DOHH2 (cell line): ENCODE results near the gene PRKAR1B.

Source experiments
- H3F3A ChIP-seq: fragments of 200-600 bp; sonication (generic), shearing (Covaris generic); 2 replicates; pipeline ENCODE4 v1.6.0; 2016; ENCODE audit warnings: antibody characterized with exemption, mild to moderate bottlenecking; ENCODE audit not compliant: control insufficient read depth, insufficient read depth
- H3K27ac ChIP-seq: fragments of 200-600 bp; sonication (generic); 2 replicates; pipeline ENCODE4 v1.5.1; 2014; ENCODE audit warnings: low read depth, mild to moderate bottlenecking, low read length, moderate library complexity
- H3K27me3 ChIP-seq: fragments of 200-600 bp; sonication (generic); 2 replicates; pipeline ENCODE4 v1.6.1; 2014; ENCODE audit warnings: mild to moderate bottlenecking, low read length, mixed read lengths; ENCODE audit not compliant: control insufficient read depth
- H3K36me3 ChIP-seq: fragments of 200-600 bp; sonication (generic); 2 replicates; pipeline ENCODE4 v1.6.1; 2014; ENCODE audit warnings: mild to moderate bottlenecking, low read length, moderate library complexity, mixed read lengths; ENCODE audit not compliant: control insufficient read depth
- H3K4me1 ChIP-seq: fragments of 200-600 bp; sonication (generic); 2 replicates; pipeline ENCODE4 v1.6.1; 2014; ENCODE audit warnings: mild to moderate bottlenecking, low read length, mixed read lengths; ENCODE audit not compliant: control insufficient read depth
- H3K4me2 ChIP-seq: fragments of 200-600 bp; sonication (generic); 2 replicates; pipeline ENCODE4 v1.6.0; 2014; ENCODE audit warnings: mild to moderate bottlenecking, low read length, moderate library complexity
- H3K4me3 ChIP-seq: fragments of 200-600 bp; sonication (generic); 2 replicates; pipeline ENCODE4 v1.5.1; 2014; ENCODE audit warnings: mild to moderate bottlenecking, low read length, mixed read lengths
- H3K79me2 ChIP-seq: fragments of 200-600 bp; sonication (generic); 2 replicates; pipeline ENCODE4 v1.6.1; 2014; ENCODE audit warnings: mild to moderate bottlenecking, low read length, mixed read lengths; ENCODE audit not compliant: control insufficient read depth
- H3K9me2 ChIP-seq: fragments of 200-600 bp; sonication (generic); replicated peaks from 2 replicates; pipeline ENCODE4 v1.6.1; 2014; ENCODE audit warnings: mild to moderate bottlenecking, low read length, mixed read lengths; ENCODE audit not compliant: control insufficient read depth
- H3K9me3 ChIP-seq: fragments of 200-600 bp; sonication (generic); 2 replicates; pipeline ENCODE4 v1.6.1; 2014; ENCODE audit warnings: antibody characterized with exemption, low read length, mixed read lengths; ENCODE audit not compliant: control insufficient read depth, insufficient read depth
- H4K20me1 ChIP-seq: fragments of 200-600 bp; sonication (generic); 2 replicates; pipeline ENCODE4 v1.6.0; 2014; ENCODE audit warnings: low read depth, mild to moderate bottlenecking, antibody characterized with exemption, low read length, moderate library complexity; ENCODE audit not compliant: control insufficient read depth, insufficient read depth
- EZH2phosphoT487 ChIP-seq: fragments of 200-600 bp; sonication (generic); IDR thresholded peaks from 2 replicates; pipeline ENCODE4 v1.6.1; 2017; ENCODE audit warnings: borderline replicate concordance, mild to moderate bottlenecking, antibody characterized with exemption, low read length, moderate library complexity, mixed read lengths
- TF ChIP-seq, protein P1 (sequence below): fragments of 200-600 bp; sonication (generic); IDR thresholded peaks from one replicate; pipeline ENCODE4 v1.5.1; 2014; ENCODE audit warnings: antibody characterized with exemption, mild to moderate bottlenecking, low read depth, low read length; ENCODE audit not compliant: poor library complexity, severe bottlenecking

The PRKAR1B gene

DNA sequence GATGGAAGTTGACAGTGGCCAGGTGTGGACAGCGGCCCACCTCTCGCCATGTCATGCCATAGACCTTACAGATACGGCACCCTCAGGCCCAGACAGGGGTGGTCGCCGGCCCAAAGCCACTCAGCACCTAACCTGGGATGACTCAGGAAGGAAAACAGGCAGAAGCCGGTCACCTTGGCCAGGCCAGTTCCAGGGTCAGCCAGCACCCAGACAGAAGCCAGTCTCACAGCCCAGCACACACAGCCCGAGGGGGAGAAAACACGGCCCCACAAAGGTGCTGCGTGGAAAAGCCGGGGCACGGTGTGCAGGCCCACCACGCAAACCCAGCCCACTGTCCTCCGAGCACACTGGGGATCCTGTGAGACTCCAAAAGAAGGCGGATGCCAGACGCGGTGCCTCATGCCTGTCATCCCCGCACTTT lies 95.8 kb downstream of the PRKAR1B start:
- H3K79me2 ChIP-seq: peaks cover 8% of the 10 kb centered on the region
- H3K27ac ChIP-seq: no peak overlapping the region
- no peaks in the 10 kb centered on the region; the same call in 1 of the 2 replicates for H4K20me1 ChIP-seq
- H3K9me2 ChIP-seq: no peaks in the 10 kb centered on the region
- H3K4me2 ChIP-seq: no peak overlapping the region
- H3F3A ChIP-seq: no peaks in the 10 kb centered on the region
- H3K4me1 ChIP-seq: no peaks in the 10 kb centered on the region
- no peaks in the 10 kb centered on the region for H3K27me3 ChIP-seq
- TF ChIP-seq EZH2phosphoT487: no peak
- TF ChIP-seq, protein P1, sequence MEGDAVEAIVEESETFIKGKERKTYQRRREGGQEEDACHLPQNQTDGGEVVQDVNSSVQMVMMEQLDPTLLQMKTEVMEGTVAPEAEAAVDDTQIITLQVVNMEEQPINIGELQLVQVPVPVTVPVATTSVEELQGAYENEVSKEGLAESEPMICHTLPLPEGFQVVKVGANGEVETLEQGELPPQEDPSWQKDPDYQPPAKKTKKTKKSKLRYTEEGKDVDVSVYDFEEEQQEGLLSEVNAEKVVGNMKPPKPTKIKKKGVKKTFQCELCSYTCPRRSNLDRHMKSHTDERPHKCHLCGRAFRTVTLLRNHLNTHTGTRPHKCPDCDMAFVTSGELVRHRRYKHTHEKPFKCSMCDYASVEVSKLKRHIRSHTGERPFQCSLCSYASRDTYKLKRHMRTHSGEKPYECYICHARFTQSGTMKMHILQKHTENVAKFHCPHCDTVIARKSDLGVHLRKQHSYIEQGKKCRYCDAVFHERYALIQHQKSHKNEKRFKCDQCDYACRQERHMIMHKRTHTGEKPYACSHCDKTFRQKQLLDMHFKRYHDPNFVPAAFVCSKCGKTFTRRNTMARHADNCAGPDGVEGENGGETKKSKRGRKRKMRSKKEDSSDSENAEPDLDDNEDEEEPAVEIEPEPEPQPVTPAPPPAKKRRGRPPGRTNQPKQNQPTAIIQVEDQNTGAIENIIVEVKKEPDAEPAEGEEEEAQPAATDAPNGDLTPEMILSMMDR: no peak
- no peak overlapping the region for H3K4me3 ChIP-seq
- no peaks in the 10 kb centered on the region for H3K9me3 ChIP-seq
- peaks cover 6% of the 10 kb centered on the region for H3K36me3 ChIP-seq

DNA sequence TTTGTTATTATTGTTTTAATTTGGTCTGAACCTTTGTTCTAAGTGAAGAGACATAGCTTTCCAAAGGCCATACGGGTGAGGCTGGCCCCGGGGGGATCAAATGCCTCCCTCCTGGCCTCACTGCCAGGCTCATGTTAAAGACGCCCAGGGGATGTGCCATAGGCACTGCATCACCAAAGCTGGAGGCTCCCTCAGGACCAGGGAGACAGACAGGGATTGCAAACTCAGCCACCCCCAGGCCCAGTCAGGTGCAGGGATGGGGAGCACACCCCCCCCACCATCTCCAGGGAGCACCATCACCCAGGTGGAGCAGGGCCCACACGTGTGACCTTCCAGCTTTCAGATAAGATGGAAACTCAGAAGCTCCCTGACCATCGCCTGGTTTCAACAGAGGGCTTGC lies 96.5 kb downstream of the PRKAR1B start:
- H3K79me2 ChIP-seq: peaks cover 7% of the 10 kb centered on the region
- H3K9me3 ChIP-seq: no peaks in the 10 kb centered on the region
- H3K9me2 ChIP-seq: no peaks in the 10 kb centered on the region
- no peak overlapping the region for H3K4me3 ChIP-seq
- H4K20me1 ChIP-seq: no peaks in the 10 kb centered on the region; the same call in 1 of the 2 replicates
- no peak overlapping the region for H3K27ac ChIP-seq
- TF ChIP-seq, protein P1: no peak
- TF ChIP-seq EZH2phosphoT487: no peak
- H3F3A ChIP-seq: no peaks in the 10 kb centered on the region
- no peaks in the 10 kb centered on the region for H3K27me3 ChIP-seq
- no peak overlapping the region for H3K4me2 ChIP-seq
- H3K36me3 ChIP-seq: peaks cover 6% of the 10 kb centered on the region
- H3K4me1 ChIP-seq: no peaks in the 10 kb centered on the region

DNA sequence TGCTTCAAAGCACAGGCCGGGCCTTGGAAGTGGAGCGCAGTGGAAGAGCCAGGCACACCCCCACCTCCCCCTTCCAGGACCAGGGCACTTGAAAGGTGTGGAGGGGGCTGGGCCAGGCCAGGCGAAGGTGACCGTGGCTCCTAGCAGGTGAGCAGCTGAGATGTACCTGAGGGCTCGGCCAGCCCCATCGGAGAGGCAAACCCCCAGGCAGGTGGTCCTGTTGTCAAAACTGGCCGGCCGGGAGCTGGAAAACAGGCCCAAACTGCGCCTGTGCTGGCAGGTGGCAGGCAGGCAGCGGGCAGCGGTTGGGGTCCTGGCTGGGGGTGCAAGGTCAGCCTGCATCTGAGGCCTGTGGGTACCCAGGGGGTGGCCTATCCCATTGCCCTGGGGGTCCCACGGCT lies 97.0 kb downstream of the PRKAR1B start:
- no peak overlapping the region for H3K4me3 ChIP-seq
- H3F3A ChIP-seq: no peaks in the 10 kb centered on the region
- H4K20me1 ChIP-seq: no peaks in the 10 kb centered on the region; the same call in 1 of the 2 replicates
- peaks cover 6% of the 10 kb centered on the region for H3K79me2 ChIP-seq
- no peaks in the 10 kb centered on the region for H3K9me3 ChIP-seq
- H3K4me1 ChIP-seq: no peaks in the 10 kb centered on the region
- no peak overlapping the region for H3K4me2 ChIP-seq
- no peaks in the 10 kb centered on the region for H3K9me2 ChIP-seq
- H3K36me3 ChIP-seq: peaks cover 6% of the 10 kb centered on the region
- TF ChIP-seq, protein P1: no peak
- no peak overlapping the region for H3K27ac ChIP-seq
- no peaks in the 10 kb centered on the region for H3K27me3 ChIP-seq

DNA sequence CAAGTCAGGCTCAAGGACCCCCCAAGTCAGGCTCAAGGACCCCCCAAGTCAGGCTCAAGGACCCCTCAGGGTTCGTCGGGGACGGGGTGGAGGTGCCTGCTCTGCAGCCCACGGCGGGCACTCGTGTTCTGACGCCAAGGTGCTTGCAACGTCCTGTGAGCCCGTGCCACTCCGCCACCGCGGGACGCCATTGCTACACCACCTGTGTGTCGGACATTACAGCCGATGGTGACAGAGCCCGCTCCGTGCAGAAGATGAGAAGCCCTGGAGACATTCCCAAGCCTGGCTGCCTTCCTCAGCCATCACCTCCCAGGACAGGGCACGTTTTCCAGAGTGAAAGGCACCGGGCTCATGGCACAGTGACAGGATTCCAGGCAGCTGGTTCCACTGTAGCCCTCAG lies 98.3 kb downstream of the PRKAR1B start:
- peaks cover under 1% of the 10 kb centered on the region; the same call in 1 of the 2 replicates for H3K9me3 ChIP-seq

More for the DNA sequence above, 98.3 kb downstream of the PRKAR1B start:
- Histone ChIP-seq H3K4me2 (no peak overlapping the region), H3K36me3 (peaks cover 7% of the 10 kb centered on the region), H3K4me3 (no peak overlapping the region), H3K27me3 (no peaks in the 10 kb centered on the region), H3K4me1 (no peaks in the 10 kb centered on the region), H3K9me2 (no peaks in the 10 kb centered on the region), H4K20me1 (no peaks in the 10 kb centered on the region; the same call in 1 of the 2 replicates), H3F3A (no peaks in the 10 kb centered on the region), H3K79me2 (peaks cover 6% of the 10 kb centered on the region), H3K27ac (no peak overlapping the region)
- TF ChIP-seq, protein P1: no peak
- no peak for TF ChIP-seq EZH2phosphoT487
